SHP77 treated with DMSO at 0.1 percent for 48 hours (cell line): ENCODE data around the gene UGDH.
A peak's percentile ranks its signal among the peaks of the same experiment; 100 is the strongest.
"Not testable (repeated sequence)": the region's sequence is repeated elsewhere in the genome, so short reads cannot be mapped to it uniquely, and the experiment has no call there.

Experiments used
- DNase-seq: peaks from one replicate; lab custom pipeline; 2025; lab: John Stamatoyannopoulos, UW

UGDH gene

GRCh38 chr4:39527296-39528060, at the start of gene UGDH:
TSS of gene UGDH (minus strand) at chr4:39527439. CDS start at chr4:39521512, 5,927 bp downstream.
- DNase-seq = peak; percentile 51

GRCh38 chr4:39574946-39575345, 47.7 kb upstream of the UGDH start:
- no peak for DNase-seq

- DNase-seq = no peak
These were observed 44.3 kb upstream of the UGDH start for GRCh38 chr4:39571504-39571903.

GRCh38 chr4:39571054-39571453, 43.8 kb upstream of the UGDH start:
- DNase-seq = no peak

GRCh38 chr4:39569209-39569608, 42.0 kb upstream of the UGDH start:
- DNase-seq = no peak

GRCh38 chr4:39568805-39569204, 41.6 kb upstream of the UGDH start:
- no peak for DNase-seq

- DNase-seq = no peak
These were observed 38.8 kb upstream of the UGDH start for GRCh38 chr4:39565878-39566600.

- no peak for DNase-seq
These were observed 36.2 kb upstream of the UGDH start for GRCh38 chr4:39563346-39563847.

- DNase-seq = no peak
These were observed 35.6 kb upstream of the UGDH start for GRCh38 chr4:39562792-39563191.

GRCh38 chr4:39559626-39560025, 32.4 kb upstream of the UGDH start:
- DNase-seq = no peak

GRCh38 chr4:39555472-39555871, 28.2 kb upstream of the UGDH start:
- no peak for DNase-seq

- DNase-seq = no peak
These were observed 21.3 kb upstream of the UGDH start for GRCh38 chr4:39548425-39549067.

- DNase-seq = no peak
These were observed 17.5 kb upstream of the UGDH start for GRCh38 chr4:39544580-39545315.

GRCh38 chr4:39544080-39544479, 16.8 kb upstream of the UGDH start:
- not testable (repeated sequence) for DNase-seq

- no peak for DNase-seq
These were observed 15.8 kb upstream of the UGDH start for GRCh38 chr4:39543034-39543433.

- DNase-seq = no peak
These were observed 15.4 kb upstream of the UGDH start for GRCh38 chr4:39542611-39543012.

- no peak for DNase-seq
These were observed 14.9 kb upstream of the UGDH start for GRCh38 chr4:39541987-39542610.

- no peak for DNase-seq
These were observed 11.9 kb upstream of the UGDH start for GRCh38 chr4:39539089-39539611.

- no peak for DNase-seq
These were observed 6.3 kb upstream of the UGDH start for GRCh38 chr4:39533541-39533940.

- not testable (repeated sequence) for DNase-seq
These were observed 5.0 kb upstream of the UGDH start for GRCh38 chr4:39532237-39532636.

- no peak for DNase-seq
These were observed 3.4 kb upstream of the UGDH start for GRCh38 chr4:39530682-39531081.
